Caco-2 (cell line): ENCODE measurements around the gene CACNA1I. TPM values are rescaled to one million over a fixed set of nuclear protein-coding genes. Genes with fewer than 3 reads are reported as not detected.

Experiments
- BruUV-seq: library from RNA; stranded (reverse); fragments of 400-500 nt; replicated peaks from 2 replicates; lab custom pipeline; 2021; lab: Mats Ljungman, UMichigan
- CTCF ChIA-PET: fragments of 300-600 bp; sonication (Branson Sonifier 250); formaldehyde crosslinking; loops from one replicate; lab custom pipeline; 2022; ENCODE audit warnings: antibody characterized with exemption; lab: Charles Lee
- POLR2A ChIA-PET: fragments of 300-600 bp; sonication (Branson Sonifier 250); formaldehyde crosslinking; loops from one replicate; lab custom pipeline; 2022; ENCODE audit warnings: antibody characterized with exemption; lab: Charles Lee
- DNase-seq, 2 experiments: peaks; one replicate each; pipeline versions ENCODE4 v3.0.0 to v3.0.0-alpha.2; 2020 to 2022
- H3K27me3 ChIP-seq: replicated peaks from 2 replicates; pipeline ENCODE4 v1.6.0; 2011; ENCODE audit warnings: low read length; ENCODE audit not compliant: control insufficient read depth, insufficient read depth
- H3K36me3 ChIP-seq: 2 replicates; pipeline ENCODE4 v1.5.1; 2011; ENCODE audit warnings: low read length; ENCODE audit not compliant: control insufficient read depth, insufficient read depth
- H3K4me1 ChIP-seq: fragments of 250-450 bp; sonication (Bioruptor Pico); 2 replicates; pipeline ENCODE4 v1.5.1; 2020; ENCODE audit warnings: mild to moderate bottlenecking
- H3K4me3 ChIP-seq: 2 replicates; pipeline ENCODE4 v1.5.1; 2011; ENCODE audit warnings: low read depth, mild to moderate bottlenecking, control low read depth, low read length
- H3K9me3 ChIP-seq: fragments of 250-450 bp; sonication (Bioruptor Pico); 2 replicates; pipeline ENCODE4 v1.5.1; 2020; ENCODE audit warnings: mild to moderate bottlenecking, moderate library complexity
- H3K27ac Mint-ChIP-seq: one replicate; pipeline ENCODE4 v1.8.0; 2022; ENCODE audit warnings: mixed read lengths; ENCODE audit not compliant: unreplicated experiment
- H3K27me3 Mint-ChIP-seq: one replicate; pipeline ENCODE4 v1.8.0; 2022; ENCODE audit warnings: mixed read lengths; ENCODE audit not compliant: insufficient read depth, unreplicated experiment
- H3K36me3 Mint-ChIP-seq: one replicate; pipeline ENCODE4 v1.8.0; 2022; ENCODE audit warnings: mild to moderate bottlenecking, mixed read lengths; ENCODE audit not compliant: insufficient read depth, unreplicated experiment
- H3K4me1 Mint-ChIP-seq: one replicate; pipeline ENCODE4 v1.8.0; 2022; ENCODE audit warnings: low read depth, mixed read lengths; ENCODE audit not compliant: unreplicated experiment
- H3K4me3 Mint-ChIP-seq: one replicate; pipeline ENCODE4 v1.8.0; 2022; ENCODE audit warnings: mild to moderate bottlenecking, moderate library complexity, mixed read lengths; ENCODE audit not compliant: unreplicated experiment
- H3K9me3 Mint-ChIP-seq: one replicate; pipeline ENCODE4 v1.8.0; 2022; ENCODE audit warnings: mixed read lengths; ENCODE audit not compliant: unreplicated experiment
- intact Hi-C: fragments of 100-400 bp; cut with micrococcal nuclease; formaldehyde crosslinking; loops from one replicate; pipeline ENCODE4 v1.10.0; 2022; ENCODE audit not compliant: unreplicated experiment
- total RNA-seq: library from RNA; stranded (reverse); gene quantifications from 2 replicates; pipeline ENCODE4 v1.2.3, GENCODE V29; 2022
- TF ChIP-seq, protein P1 (sequence below), 2 experiments: fragments of 200-600 bp in 1 of 2; IDR thresholded peaks; 1 replicate in 1 of 2; 2 replicates in 1 of 2; pipeline versions ENCODE4 v1.5.1 to v1.8.0; 2011 to 2022; ENCODE audit warnings: antibody characterized with exemption in 1 of 2, control low read depth in 1 of 2, inconsistent platforms in 1 of 2, low read depth in 1 of 2, low read length in 1 of 2, mild to moderate bottlenecking in 1 of 2, moderate library complexity in 1 of 2; ENCODE audit not compliant: insufficient read depth in 1 of 2, severe bottlenecking in 1 of 2, unreplicated experiment in 1 of 2

CACNA1I gene
- total RNA-seq, 1 experiment from 2014 or later: not detected

DNA sequence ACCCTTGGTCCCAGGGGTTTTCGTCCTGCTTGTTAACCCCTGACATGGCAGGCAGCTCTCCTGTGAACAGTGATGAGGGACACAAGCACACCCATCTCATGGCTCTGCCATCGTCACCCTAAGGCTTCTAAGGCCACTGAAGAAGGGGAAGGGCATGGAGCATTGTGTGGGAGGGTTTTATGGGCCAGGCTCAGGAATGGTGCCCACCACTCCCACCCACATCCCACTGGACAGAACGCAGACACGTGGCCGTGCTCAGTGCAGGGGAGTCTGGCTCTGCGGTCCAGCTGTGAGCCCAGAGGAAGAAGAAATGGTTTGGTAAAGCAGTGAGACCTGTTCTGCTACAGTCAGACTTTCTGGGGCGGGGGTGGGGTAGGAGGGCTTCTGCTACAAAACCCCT is 130.0 kb downstream of the CACNA1I start:
- Histone ChIP-seq H3K4me1 (no peaks in the 10 kb centered on the region), H3K9me3 (no peaks in the 10 kb centered on the region), H3K27me3 (no peaks in the 10 kb centered on the region), H3K4me3 (no peak overlapping the region), H3K36me3 (no peaks in the 10 kb centered on the region)
- BruUV-seq: no TSS peak
- no peak for DNase-seq
- Mint-ChIP-seq H3K4me1 (no peaks in the 10 kb centered on the region), H3K27me3 (peaks cover 5% of the 10 kb centered on the region), H3K36me3 (no peaks in the 10 kb centered on the region), H3K4me3 (no peak overlapping the region), H3K9me3 (no peaks in the 10 kb centered on the region), H3K27ac (no peak overlapping the region)
- CTCF ChIA-PET: no interaction called here
- TF ChIP-seq, protein P1, sequence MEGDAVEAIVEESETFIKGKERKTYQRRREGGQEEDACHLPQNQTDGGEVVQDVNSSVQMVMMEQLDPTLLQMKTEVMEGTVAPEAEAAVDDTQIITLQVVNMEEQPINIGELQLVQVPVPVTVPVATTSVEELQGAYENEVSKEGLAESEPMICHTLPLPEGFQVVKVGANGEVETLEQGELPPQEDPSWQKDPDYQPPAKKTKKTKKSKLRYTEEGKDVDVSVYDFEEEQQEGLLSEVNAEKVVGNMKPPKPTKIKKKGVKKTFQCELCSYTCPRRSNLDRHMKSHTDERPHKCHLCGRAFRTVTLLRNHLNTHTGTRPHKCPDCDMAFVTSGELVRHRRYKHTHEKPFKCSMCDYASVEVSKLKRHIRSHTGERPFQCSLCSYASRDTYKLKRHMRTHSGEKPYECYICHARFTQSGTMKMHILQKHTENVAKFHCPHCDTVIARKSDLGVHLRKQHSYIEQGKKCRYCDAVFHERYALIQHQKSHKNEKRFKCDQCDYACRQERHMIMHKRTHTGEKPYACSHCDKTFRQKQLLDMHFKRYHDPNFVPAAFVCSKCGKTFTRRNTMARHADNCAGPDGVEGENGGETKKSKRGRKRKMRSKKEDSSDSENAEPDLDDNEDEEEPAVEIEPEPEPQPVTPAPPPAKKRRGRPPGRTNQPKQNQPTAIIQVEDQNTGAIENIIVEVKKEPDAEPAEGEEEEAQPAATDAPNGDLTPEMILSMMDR (IDR thresholded peaks at IDR 0.05; ENCODE audit: insufficient read depth in 1 of 2, low read depth in 1 of 2, low read length in 1 of 2, severe bottlenecking in 1 of 2, unreplicated experiment in 1 of 2): no peak
- POLR2A ChIA-PET: no interaction called here
- intact Hi-C loops: no loop called here

DNA sequence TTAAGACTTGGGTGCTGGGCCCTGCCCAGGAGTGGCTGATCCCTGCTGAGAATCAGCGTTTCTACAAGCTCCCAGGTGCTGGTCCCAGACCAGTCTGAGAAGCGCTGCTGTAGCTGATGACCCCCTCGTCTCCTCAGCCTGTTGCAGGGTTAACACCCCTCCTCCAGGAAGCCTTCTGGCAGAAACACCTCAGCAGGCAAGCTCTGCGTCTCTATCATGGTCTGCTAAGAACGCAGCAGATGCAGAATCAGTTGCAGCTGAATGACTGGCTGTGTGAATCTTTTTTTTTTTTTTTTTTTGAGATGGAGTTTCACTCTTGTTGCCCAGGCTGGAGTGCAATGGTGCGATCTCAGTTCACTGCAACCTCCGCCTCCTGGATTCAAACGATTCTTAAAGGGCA is 132.5 kb downstream of the CACNA1I start:
- no TSS peak for BruUV-seq
- no peak for DNase-seq
- Mint-ChIP-seq H3K4me1 (no peaks in the 10 kb centered on the region), H3K9me3 (no peaks in the 10 kb centered on the region), H3K4me3 (no peak overlapping the region), H3K27ac (no peak overlapping the region), H3K27me3 (no peaks in the 10 kb centered on the region), H3K36me3 (no peaks in the 10 kb centered on the region)
- intact Hi-C loops: no loop called here
- Histone ChIP-seq H3K9me3 (no peaks in the 10 kb centered on the region), H3K36me3 (no peaks in the 10 kb centered on the region), H3K4me1 (no peaks in the 10 kb centered on the region), H3K27me3 (no peaks in the 10 kb centered on the region), H3K4me3 (no peak overlapping the region)
- ChIA-PET CTCF (no interaction called here), POLR2A (no interaction called here)
- TF ChIP-seq, protein P1 (IDR thresholded peaks at IDR 0.05; ENCODE audit: insufficient read depth in 1 of 2, low read depth in 1 of 2, low read length in 1 of 2, severe bottlenecking in 1 of 2, unreplicated experiment in 1 of 2): no peak

DNA sequence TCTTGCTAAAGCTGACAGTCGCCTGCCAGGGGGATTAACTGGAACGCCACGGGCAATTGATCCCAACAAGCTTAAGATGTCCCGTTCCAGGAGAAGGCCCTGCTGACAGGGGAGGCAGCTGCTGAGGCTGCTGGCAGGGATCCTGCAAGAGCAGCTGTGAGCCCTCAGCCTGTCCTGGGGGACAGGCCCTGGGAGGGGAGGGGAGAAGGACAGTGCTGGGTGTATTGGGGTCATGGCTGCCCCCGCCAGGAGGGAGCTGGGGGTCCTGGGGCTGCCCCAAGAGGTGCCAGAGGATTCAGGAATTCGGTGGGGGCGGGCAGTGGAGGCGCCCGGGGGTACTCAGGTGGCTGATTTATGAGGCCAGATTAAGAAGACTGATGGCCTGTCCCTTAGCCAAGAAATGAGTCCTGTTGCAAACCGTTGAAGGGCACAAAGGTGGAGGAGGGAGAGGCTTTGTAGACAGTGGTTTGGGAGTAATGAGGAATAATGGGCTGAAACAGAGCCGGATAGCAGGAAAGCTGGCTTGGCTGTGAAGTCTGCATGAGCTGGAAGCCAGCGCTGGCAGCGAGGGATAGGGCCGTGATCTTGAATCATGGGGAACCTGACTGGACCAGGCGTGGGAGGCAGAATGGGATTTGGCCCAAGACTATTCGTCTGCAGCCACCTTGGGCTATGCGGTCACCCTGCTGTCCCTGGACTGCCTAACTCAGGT is 133.5 kb downstream of the CACNA1I start:
- H3K4me1 ChIP-seq: no peaks in the 10 kb centered on the region
- Mint-ChIP-seq H3K27ac (no peak overlapping the region), H3K9me3 (no peaks in the 10 kb centered on the region), H3K4me1 (no peaks in the 10 kb centered on the region), H3K4me3 (no peak overlapping the region), H3K36me3 (no peaks in the 10 kb centered on the region), H3K27me3 (no peaks in the 10 kb centered on the region)
- TF ChIP-seq, protein P1 (IDR thresholded peaks at IDR 0.05; ENCODE audit: insufficient read depth in 1 of 2, low read depth in 1 of 2, low read length in 1 of 2, severe bottlenecking in 1 of 2, unreplicated experiment in 1 of 2): no peak
- intact Hi-C loops: no loop called here
- ChIA-PET CTCF (no interaction called here), POLR2A (no interaction called here)
- H3K4me3 ChIP-seq: no peak overlapping the region
- no TSS peak for BruUV-seq
- H3K36me3 ChIP-seq: no peaks in the 10 kb centered on the region
- DNase-seq: no peak
- no peaks in the 10 kb centered on the region for H3K27me3 ChIP-seq
- H3K9me3 ChIP-seq: no peaks in the 10 kb centered on the region
